Neuronal stem cell (in vitro differentiated cells): Measurements from ENCODE around the gene SYK.

ENCODE experiments used
- DNase-seq: peaks from one replicate; pipeline ENCODE4 v3.0.0-alpha.2; 2013; ENCODE audit warnings: low spot score
- H2AFZ ChIP-seq: one replicate; pipeline ENCODE4 v1.6.1; 2013; ENCODE audit warnings: mild to moderate bottlenecking, low read length, inconsistent platforms
- H2AK5ac ChIP-seq: 2 replicates; pipeline ENCODE4 v1.6.1; 2013; ENCODE audit warnings: low read depth, mild to moderate bottlenecking, inconsistent platforms, low read length, moderate library complexity, mixed read lengths
- H2BK120ac ChIP-seq: 2 replicates; pipeline ENCODE4 v1.6.1; 2013; ENCODE audit warnings: low read depth, mild to moderate bottlenecking, inconsistent platforms, low read length, moderate library complexity, mixed read lengths
- H2BK12ac ChIP-seq: one replicate; pipeline ENCODE4 v1.6.1; 2013; ENCODE audit warnings: low read length, inconsistent platforms
- H2BK15ac ChIP-seq: 2 replicates; pipeline ENCODE4 v1.6.1; 2013; ENCODE audit warnings: mild to moderate bottlenecking, low read length, inconsistent platforms, mixed read lengths
- H2BK5ac ChIP-seq: one replicate; pipeline ENCODE4 v1.6.1; 2013; ENCODE audit warnings: inconsistent platforms, mild to moderate bottlenecking, low read length, moderate library complexity
- H3K14ac ChIP-seq: one replicate; pipeline ENCODE4 v1.6.1; 2013; ENCODE audit warnings: low read length, inconsistent platforms
- H3K18ac ChIP-seq: 2 replicates; pipeline ENCODE4 v1.6.1; 2013; ENCODE audit warnings: low read length, inconsistent platforms
- H3K23ac ChIP-seq: 2 replicates; pipeline ENCODE4 v1.6.1; 2013; ENCODE audit warnings: low read depth, mild to moderate bottlenecking, mixed read lengths, low read length, inconsistent platforms; ENCODE audit not compliant: poor library complexity
- H3K27ac ChIP-seq: replicated peaks from 3 replicates; pipeline ENCODE4 v1.5.1; 2013; ENCODE audit warnings: low read length, inconsistent platforms
- H3K27me3 ChIP-seq, 3 experiments: 2 replicates each; pipeline ENCODE4 v1.6.1; 2013; ENCODE audit warnings: low read length in 3 of 3, mild to moderate bottlenecking in 2 of 3, inconsistent platforms in 1 of 3, low read depth in 1 of 3, mixed read lengths in 1 of 3, moderate library complexity in 1 of 3; ENCODE audit not compliant: control insufficient read depth in 3 of 3, insufficient read depth in 3 of 3
- H3K36me3 ChIP-seq, 2 donors: replicated peaks in 1 of 2; 2 replicates each; pipeline ENCODE4 v1.6.1; 2013; ENCODE audit warnings: low read length in 2 of 2; ENCODE audit not compliant: control insufficient read depth in 2 of 2, insufficient read depth in 2 of 2
- H3K4ac ChIP-seq: 2 replicates; pipeline ENCODE4 v1.6.1; 2013; ENCODE audit warnings: inconsistent platforms, mild to moderate bottlenecking, low read length, moderate library complexity
- H3K4me1 ChIP-seq, 2 donors: 1 replicate in 1 of 2; 2 replicates in 1 of 2; pipeline ENCODE4 v1.6.1; 2013; ENCODE audit warnings: low read length in 2 of 2, low read depth in 1 of 2; ENCODE audit not compliant: control insufficient read depth in 2 of 2, insufficient read depth in 1 of 2
- H3K4me2 ChIP-seq: one replicate; pipeline ENCODE4 v1.6.1; 2013; ENCODE audit warnings: mild to moderate bottlenecking, low read length, inconsistent platforms; ENCODE audit not compliant: insufficient read depth, poor library complexity, severe bottlenecking
- H3K4me3 ChIP-seq, 2 donors: 2 replicates each; pipeline ENCODE4 v1.5.1; 2013; ENCODE audit warnings: low read length in 2 of 2, mild to moderate bottlenecking in 2 of 2, inconsistent platforms in 1 of 2, moderate library complexity in 1 of 2
- H3K79me1 ChIP-seq: one replicate; pipeline ENCODE4 v1.6.1; 2013; ENCODE audit warnings: low read depth, mild to moderate bottlenecking, inconsistent platforms, low read length, moderate library complexity
- H3K9ac ChIP-seq: one replicate; pipeline ENCODE4 v1.6.1; 2013; ENCODE audit warnings: mild to moderate bottlenecking, low read depth, low read length, inconsistent platforms; ENCODE audit not compliant: poor library complexity
- H3K9me3 ChIP-seq, 2 donors: replicated peaks in 1 of 2; 2 replicates each; pipeline versions ENCODE3 to v1.6.1; 2013; ENCODE audit warnings: low read length in 2 of 2, mild to moderate bottlenecking in 2 of 2, inconsistent platforms in 1 of 2, low read depth in 1 of 2, mixed read lengths in 1 of 2, moderate library complexity in 1 of 2; ENCODE audit not compliant: control insufficient read depth in 2 of 2, insufficient read depth in 1 of 2
- H4K8ac ChIP-seq: one replicate; pipeline ENCODE4 v1.6.1; 2013; ENCODE audit warnings: low read depth, mild to moderate bottlenecking, inconsistent platforms, low read length, moderate library complexity
- H4K91ac ChIP-seq: one replicate; pipeline ENCODE4 v1.6.1; 2013; ENCODE audit warnings: low read length, low read depth, mild to moderate bottlenecking, inconsistent platforms; ENCODE audit not compliant: poor library complexity
- WGBS, 2 donors: extraction: QIAGEN DNeasy Blood & Tissue Kit; methylation state at CpG; one replicate each; pipeline ENCODE4 v1.1.7; 2013; ENCODE audit warnings: missing lambda C conversion rate in 2 of 2, mixed read lengths in 1 of 2; ENCODE audit not compliant: insufficient read length in 2 of 2, insufficient replicate concordance in 1 of 2; ENCODE audit errors: extremely low coverage in 2 of 2; 5-methylcytosine and 5-hydroxymethylcytosine counted together

The SYK gene

DNA sequence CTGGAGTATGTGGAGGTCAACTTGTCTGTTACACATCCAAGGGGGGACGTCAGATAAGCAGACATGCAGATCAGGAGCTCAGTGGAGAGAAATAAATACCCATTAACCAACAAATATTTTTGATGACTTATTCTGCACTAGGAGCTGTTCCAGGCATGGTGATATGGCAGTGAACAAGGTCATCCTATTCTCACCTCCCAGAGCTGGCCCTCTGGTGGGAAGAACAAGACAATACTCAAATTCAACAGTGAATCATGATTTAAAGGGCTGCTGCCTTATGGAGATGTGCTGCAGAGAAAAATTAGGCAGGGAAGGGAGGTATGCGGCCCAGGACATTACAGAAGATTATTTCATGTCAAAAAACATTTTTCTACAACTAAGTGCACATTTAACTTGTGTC is 36.5 kb downstream of the SYK start:
- Histone ChIP-seq H2BK15ac (no peak overlapping the region), H3K79me1 (peaks cover 3% of the 10 kb centered on the region), H3K18ac (no peak overlapping the region), H2AK5ac (no peak overlapping the region), H2BK5ac (no peak overlapping the region), H3K4me1 (peaks cover 0 to 8% of the 10 kb centered on the region in 2 donors), H3K4me3 (no peak overlapping the region), H4K8ac (no peak overlapping the region), H3K4me2 (no peak overlapping the region), H3K9ac (no peak overlapping the region), H3K9me3 (peaks cover 0 to 15% of the 10 kb centered on the region in 2 donors), H3K36me3 (peaks cover 0 to 4% of the 10 kb centered on the region in 2 donors), H3K23ac (no peak overlapping the region), H3K27ac (no peak overlapping the region), H3K14ac (no peak overlapping the region), H2BK120ac (no peak overlapping the region), H4K91ac (no peak overlapping the region), H2AFZ (no peak overlapping the region), H3K4ac (no peak overlapping the region), H2BK12ac (no peak overlapping the region), H3K27me3 (peaks cover 0 to 16% (median 0%) of the 10 kb centered on the region in 3 experiments)
- DNase-seq: no peak
- no CpG with 5 or more reads among the region's 2 CpGs for WGBS, 2 donors

GRCh38 chr9:90838581-90839154 is 37.0 kb downstream of the SYK start:
- H3K4me3 ChIP-seq: no peak overlapping the region
- H3K9ac ChIP-seq: no peak overlapping the region
- H3K27me3 ChIP-seq: peaks cover 0 to 16% (median 0%) of the 10 kb centered on the region in 3 experiments
- H3K4me1 ChIP-seq: peaks cover 0 to 8% of the 10 kb centered on the region in 2 donors
- no peak overlapping the region for H4K8ac ChIP-seq
- H2AK5ac ChIP-seq: no peak overlapping the region
- no peak for DNase-seq
- peaks cover 3% of the 10 kb centered on the region for H3K79me1 ChIP-seq
- no peak overlapping the region for H2BK120ac ChIP-seq
- H3K4ac ChIP-seq: no peak overlapping the region
- no peak overlapping the region for H3K14ac ChIP-seq
- no peak overlapping the region for H4K91ac ChIP-seq
- no peak overlapping the region for H3K18ac ChIP-seq
- peaks cover 0 to 4% of the 10 kb centered on the region in 2 donors for H3K36me3 ChIP-seq
- peaks cover 0 to 15% of the 10 kb centered on the region in 2 donors for H3K9me3 ChIP-seq
- H2BK5ac ChIP-seq: no peak overlapping the region
- WGBS, 2 donors: no CpG with 5 or more reads among the region's 6 CpGs
- no peak overlapping the region for H3K4me2 ChIP-seq
- no peak overlapping the region for H2BK12ac ChIP-seq
- no peak overlapping the region for H2BK15ac ChIP-seq
- H2AFZ ChIP-seq: no peak overlapping the region
- H3K23ac ChIP-seq: no peak overlapping the region
- H3K27ac ChIP-seq: no peak overlapping the region

DNA sequence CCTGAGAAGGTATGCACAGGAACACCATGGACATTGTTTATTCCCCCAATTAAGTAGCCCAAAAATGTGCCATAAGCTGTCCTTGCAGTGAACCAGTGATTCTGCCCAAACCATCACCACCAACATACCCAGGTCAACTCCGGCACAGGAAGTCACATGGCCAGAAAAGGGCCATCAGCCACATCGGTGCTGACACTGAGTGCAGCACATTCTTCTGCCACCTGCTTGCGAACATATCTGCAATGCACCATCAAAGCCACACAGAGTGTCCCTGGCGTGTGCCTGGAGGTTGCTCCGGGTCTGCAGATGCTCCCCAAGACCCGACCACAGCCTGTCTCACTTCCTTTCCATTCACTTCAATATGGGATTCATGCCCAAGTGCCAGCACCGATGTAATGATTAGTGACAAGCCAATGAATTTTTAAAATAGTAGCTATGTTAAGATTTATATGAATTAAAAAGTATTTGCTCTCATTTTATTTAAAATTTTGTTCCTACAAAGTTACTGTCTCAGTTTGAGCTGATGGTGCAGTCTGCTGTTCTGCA is 37.6 kb downstream of the SYK start:
- H3K4me3 ChIP-seq: peak overlapping the region in 1 of 2 donors; percentile 11

GRCh38 chr9:90840696-90841095 is 39.1 kb downstream of the SYK start:
- peaks cover 0 to 16% (median 0%) of the 10 kb centered on the region in 3 experiments for H3K27me3 ChIP-seq
- H3K9me3 ChIP-seq: peaks cover 0 to 15% of the 10 kb centered on the region in 2 donors
- H3K9ac ChIP-seq: no peak overlapping the region
- H2BK120ac ChIP-seq: no peak overlapping the region
- H2AK5ac ChIP-seq: no peak overlapping the region
- H2AFZ ChIP-seq: no peak overlapping the region
- no peak overlapping the region for H3K18ac ChIP-seq
- WGBS, 2 donors: no CpG with 5 or more reads among the region's 5 CpGs
- H2BK5ac ChIP-seq: no peak overlapping the region
- peaks cover 0 to 4% of the 10 kb centered on the region in 2 donors for H3K36me3 ChIP-seq
- DNase-seq: no peak
- H3K27ac ChIP-seq: no peak overlapping the region
- no peak overlapping the region for H3K23ac ChIP-seq
- H2BK12ac ChIP-seq: no peak overlapping the region
- no peak overlapping the region for H4K91ac ChIP-seq
- peak overlapping the region; percentile 58 for H4K8ac ChIP-seq
- no peak overlapping the region for H3K14ac ChIP-seq
- peaks cover 3% of the 10 kb centered on the region for H3K79me1 ChIP-seq
- H3K4me1 ChIP-seq: peaks cover 0 to 8% of the 10 kb centered on the region in 2 donors
- H3K4ac ChIP-seq: no peak overlapping the region
- no peak overlapping the region for H2BK15ac ChIP-seq
- no peak overlapping the region for H3K4me2 ChIP-seq
- peak overlapping the region in 1 of 2 donors; percentile 7 for H3K4me3 ChIP-seq

More for the DNA sequence above, 37.6 kb downstream of the SYK start:
- no peak overlapping the region for H3K4me2 ChIP-seq
- WGBS, 2 donors: no CpG with 5 or more reads among the region's 7 CpGs
- no peak overlapping the region for H3K14ac ChIP-seq
- no peak overlapping the region for H3K27ac ChIP-seq
- no peak overlapping the region for H2BK15ac ChIP-seq
- H4K91ac ChIP-seq: no peak overlapping the region
- H2BK120ac ChIP-seq: no peak overlapping the region
- no peak for DNase-seq
- H2BK5ac ChIP-seq: no peak overlapping the region
- H2AK5ac ChIP-seq: no peak overlapping the region
- peaks cover 0 to 8% of the 10 kb centered on the region in 2 donors for H3K4me1 ChIP-seq
- H2AFZ ChIP-seq: no peak overlapping the region
- H3K36me3 ChIP-seq: peaks cover 0 to 4% of the 10 kb centered on the region in 2 donors
- peaks cover 3% of the 10 kb centered on the region for H3K79me1 ChIP-seq
- no peak overlapping the region for H3K9ac ChIP-seq
- H3K18ac ChIP-seq: no peak overlapping the region
- peaks cover 0 to 15% of the 10 kb centered on the region in 2 donors for H3K9me3 ChIP-seq
- no peak overlapping the region for H3K23ac ChIP-seq
- no peak overlapping the region for H4K8ac ChIP-seq
- H3K4ac ChIP-seq: no peak overlapping the region
- peaks cover 0 to 16% (median 0%) of the 10 kb centered on the region in 3 experiments for H3K27me3 ChIP-seq
- no peak overlapping the region for H2BK12ac ChIP-seq
